HG02588 (cell line): ENCODE results near the gene LITAF.
"Not testable (repeated sequence)": the region's sequence is repeated elsewhere in the genome, so short reads cannot be mapped to it uniquely, and the experiment has no call there.

Source experiments
- ATAC-seq: cut with Tn5 transposase; IDR thresholded peaks from one replicate; pipeline ENCODE4 v1.9.1; 2021; ENCODE audit warnings: mild to moderate bottlenecking, moderate library complexity; ENCODE audit not compliant: unreplicated experiment

Gene LITAF

DNA sequence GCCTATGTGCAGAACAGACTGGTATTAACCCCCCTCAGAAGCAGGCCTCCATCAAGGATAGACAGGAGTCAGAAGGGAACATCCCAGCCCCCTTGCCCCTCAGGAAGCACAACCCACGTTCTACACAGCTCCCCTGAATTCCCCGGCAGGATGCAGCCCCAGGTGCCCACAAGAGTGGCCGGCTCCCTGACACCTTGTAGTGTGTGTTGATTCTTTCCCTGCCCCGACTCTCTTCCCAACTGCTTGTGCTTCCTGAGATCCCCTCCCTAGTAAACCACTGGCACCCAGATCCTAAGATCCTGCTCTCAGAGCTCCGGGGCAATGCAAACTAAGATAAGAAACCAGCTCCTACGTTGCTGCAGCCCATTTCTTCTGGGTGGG is 34.8 kb upstream of the LITAF start:
- no peak for ATAC-seq

DNA sequence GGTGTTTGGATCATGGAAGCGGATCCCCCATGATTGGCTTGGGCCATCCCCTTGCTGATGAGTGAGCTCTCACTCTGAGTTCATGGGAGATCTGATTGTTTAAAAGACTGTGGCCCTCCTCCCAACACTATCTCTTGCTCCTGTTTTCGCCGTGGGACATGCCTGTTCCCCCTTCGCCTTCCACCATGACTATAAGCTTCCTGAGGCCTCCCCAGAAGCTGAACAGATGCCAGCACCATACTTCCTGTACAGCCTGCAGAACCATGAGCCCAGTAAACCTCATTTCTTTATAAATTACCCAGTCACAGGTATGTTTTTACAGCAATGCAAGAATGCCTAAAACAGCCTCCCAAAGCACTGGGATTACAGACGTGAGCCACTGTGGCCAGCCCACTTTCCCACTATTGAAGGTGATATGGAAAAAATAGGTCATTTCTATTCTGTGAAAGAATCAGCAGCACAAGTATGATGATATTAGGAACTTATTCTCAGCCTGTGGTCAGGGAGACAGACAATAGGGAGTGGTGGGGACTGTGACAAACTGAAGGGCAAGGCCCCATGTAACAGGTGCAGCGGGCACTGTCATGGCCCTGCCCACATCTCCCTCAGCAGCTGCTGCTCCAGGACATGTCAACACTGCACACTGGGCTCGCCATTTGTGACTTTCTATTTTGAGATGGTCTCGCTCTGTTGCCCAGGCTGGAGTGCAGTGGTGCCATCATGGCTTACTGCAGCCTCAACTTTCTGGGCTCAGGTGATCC is 33.7 kb upstream of the LITAF start:
- no peak for ATAC-seq

DNA sequence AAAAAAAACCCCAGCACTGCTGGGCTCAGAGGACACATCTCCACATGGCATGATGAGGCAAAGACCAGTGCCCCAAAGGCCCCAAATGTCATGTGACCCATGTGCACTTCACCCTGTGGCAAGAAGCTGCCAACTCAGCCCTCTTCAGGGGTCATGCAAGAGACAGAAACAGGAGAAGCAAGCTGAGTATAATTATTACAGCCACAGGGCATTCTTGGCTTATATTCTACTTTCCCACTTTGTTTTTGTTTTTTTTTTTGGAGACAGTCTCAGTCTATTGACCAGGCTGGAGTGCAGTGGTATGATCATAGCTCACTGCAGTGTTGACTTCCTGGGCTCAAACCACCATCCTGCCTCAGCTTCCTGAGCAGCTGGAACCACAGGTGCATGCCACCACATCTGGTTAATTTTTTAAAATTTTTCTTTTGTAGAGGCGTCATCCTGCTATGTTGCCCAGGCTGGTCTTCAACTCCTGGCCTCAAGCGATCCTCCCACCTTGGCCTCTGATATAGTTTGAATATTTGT is 32.7 kb upstream of the LITAF start:
- no peak for ATAC-seq

DNA sequence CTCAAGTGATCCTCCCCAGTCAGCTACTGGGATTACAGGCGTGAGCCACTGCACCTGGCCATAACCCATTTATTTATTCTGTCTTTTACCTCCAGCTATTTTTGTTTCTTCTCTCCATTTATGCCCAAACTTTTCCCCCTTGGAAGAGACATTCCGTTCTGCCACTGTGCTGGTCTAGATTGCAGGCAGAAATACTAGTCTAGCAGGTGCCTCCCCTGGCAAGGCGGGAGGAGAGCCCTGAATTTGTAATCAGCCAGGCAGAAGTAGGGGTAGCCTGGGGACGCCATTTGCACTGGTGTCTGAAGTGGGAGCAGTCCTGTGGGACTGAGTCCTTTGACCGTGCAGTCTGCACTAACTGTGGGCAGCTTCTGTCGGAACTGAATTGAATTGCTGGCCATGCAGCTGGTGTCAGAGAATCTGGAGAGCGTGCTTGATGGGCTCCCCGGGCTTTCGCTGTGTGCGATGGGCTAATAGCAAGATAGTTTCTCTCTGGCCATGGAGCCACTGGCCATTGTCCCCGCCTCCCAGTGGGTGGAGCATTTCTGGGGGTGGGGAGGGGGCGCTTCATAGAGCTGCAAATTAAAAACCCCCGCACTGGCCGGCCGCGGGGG is 31.5 kb upstream of the LITAF start:
- ATAC-seq, result no peak

DNA sequence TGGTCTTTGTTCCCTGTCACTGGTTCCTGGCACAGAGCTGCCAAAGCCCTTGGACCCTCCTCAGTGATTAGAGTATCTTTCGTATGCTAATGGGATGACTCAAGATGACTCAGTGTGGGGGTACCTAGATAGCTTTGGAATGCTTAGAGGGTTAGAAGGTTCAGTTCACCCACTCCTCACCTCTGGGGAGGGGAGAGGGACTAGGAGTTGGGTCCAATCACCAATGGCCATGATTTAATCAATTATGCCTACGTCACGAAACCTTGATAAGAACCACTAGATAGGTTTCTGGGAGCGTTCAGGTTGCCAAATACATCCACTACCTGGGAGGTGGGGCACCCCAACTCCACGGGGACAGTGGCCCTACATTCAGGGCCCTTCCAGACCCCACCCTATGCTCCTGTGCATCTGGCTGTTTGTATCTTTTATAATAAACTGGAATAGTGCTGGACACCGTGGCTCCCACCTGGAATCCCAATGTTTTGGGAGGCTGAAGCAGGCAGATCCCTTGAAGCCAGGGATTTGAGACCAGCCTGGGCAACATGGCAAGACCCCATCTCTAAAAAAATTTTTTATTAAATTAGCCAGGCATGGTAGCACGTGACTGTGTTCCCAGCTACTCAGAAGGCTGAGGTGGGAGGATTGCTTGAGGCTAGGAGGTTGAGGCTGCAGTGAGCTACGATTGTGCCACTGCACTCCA is 29.2 kb upstream of the LITAF start:
- no peak for ATAC-seq

DNA sequence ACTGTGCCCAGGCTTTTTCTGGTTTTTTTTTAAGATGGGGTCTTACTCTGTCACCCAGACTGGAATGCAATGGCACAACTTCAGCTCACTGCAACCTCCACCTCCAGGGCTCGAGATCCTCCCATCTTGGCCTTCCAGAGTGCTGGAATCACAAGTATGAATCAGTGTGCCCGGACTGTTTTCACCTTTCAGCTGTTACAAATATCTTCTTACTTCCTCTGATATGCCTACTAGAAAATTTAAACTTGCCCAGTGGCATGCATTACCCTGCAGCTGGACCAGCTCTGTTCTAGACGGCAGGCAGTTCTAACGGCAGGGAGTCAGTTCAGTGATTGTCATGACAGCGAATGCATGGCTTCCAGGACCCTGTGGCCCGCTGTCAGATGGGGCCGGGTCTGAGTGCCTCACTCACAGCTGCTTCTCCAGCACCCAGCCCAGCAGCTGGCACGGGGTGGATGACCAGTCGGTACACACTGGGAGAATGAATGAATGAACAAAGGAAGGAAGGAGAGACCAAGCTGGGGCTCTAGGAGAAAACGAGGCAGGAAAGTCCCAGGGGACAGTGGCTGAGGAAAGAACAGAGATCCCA is 28.0 kb upstream of the LITAF start:
- no peak for ATAC-seq

DNA sequence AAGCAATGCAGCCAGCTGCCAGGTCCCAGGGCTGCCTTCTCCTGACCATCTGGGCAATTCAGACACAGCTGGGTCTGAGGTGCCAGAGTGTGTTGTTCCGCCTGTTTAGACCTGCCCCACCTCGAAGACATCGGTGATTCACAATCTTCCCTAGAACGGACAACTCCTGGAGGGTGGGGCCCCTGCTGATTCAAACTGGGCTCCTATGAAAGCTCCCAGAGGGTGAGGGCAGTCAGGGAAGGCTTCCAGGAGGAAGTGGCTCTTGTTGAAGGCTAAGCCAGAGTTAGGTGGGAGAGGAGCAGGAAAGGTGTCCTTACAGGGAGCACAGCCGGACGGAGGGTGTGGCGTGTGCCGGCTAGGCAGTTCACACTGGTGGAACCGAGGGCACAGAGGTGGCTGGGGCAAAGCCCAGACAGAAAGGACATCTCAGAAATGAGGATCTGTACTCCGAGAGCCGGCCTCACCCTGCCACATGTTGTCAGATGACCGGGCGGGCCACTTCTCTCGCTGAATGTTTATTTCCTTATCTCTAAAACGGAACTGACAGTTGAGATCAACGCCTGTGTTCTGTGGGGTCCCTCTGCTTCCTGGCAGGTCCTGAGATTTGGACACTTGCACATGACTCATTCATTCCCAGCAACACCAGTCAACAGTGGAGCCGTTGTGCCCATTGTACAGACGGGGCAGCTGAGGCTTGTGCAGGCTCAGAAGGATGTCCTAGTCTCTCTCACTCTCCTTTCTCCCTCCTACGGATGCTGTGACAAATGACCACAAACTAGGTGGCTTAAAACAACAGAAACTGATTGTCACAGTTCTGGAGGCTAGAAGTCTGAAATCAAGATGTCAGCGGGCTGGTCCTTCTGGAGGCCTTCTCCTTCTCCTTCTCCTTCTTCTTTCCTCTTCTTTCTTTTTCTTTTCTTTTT is 26.9 kb upstream of the LITAF start:
- ATAC-seq, result no peak

DNA sequence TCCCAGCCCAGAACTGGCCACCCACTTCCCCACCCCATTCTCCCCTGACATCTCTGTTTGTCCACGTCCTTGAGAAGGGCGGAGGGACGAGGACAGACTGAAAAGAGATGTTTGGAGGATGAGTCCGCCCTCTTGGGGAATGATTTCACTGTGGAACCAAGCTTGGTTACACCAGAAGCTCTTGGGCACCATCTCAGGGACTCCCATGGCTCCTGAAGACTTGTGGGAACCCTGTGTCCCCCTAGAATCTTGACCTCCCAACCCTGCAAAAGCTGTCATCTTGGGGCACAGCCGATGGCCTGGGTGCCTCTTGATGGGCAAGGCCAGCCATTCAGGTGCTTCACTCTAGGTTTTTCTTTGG is 25.9 kb upstream of the LITAF start:
- no peak for ATAC-seq

DNA sequence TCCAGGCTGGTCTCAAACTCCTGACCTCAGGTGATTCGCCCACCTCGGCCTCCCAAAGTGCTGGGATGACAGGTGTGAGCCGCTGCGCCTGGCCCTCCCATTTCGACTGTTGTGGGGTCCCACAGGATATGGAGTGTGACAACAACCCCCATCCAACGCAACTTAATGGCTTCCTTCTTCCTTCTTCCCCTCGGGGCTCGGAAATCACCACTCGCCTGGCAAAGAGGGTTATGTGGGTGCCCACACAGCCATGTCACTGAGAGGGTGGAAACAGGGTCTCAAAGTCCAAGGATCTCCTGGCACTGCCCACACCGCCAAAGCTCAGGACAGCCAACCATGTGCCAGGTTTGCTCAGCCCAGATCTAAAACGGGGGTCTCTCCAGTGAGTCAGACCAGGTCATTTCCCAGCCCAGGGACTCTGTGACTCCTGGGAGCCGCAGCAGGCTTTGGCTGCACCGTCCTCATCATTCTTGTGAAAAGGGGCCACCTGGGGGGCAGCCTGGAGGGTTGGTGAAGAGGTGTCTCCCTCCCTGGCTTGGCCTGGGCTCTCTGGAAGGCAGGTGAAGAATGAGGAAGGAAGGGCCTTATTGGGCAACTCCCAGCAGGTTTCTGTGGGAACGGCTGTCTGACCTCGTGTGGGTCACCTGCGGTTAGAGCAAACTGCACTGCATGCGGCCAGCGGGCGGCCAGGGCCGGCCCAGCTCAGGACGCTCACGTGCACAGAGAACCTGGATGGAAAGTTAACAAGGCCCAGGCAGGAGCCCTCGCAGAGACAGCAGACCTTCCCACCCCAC is 25.3 kb upstream of the LITAF start:
- no peak for ATAC-seq

DNA sequence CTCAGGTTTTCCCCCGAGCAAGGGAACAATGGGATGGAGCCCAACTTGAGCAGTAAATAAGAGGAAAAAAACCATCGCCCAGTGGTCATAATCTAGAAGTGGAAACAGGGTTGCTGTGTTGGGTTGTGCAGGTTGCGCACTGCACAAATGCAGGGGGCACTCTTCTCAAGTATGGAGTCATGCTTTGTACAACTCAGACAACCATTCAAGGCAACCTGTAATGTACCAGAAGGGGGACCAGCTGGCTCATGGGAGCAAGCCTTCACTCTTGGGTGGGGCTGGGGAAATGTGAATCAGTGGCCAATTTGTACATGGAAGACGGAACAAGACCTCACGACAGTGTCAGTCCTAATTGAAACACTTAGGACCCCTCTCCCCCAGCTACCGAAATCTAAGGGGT is 23.9 kb upstream of the LITAF start:
- ATAC-seq, result no peak

DNA sequence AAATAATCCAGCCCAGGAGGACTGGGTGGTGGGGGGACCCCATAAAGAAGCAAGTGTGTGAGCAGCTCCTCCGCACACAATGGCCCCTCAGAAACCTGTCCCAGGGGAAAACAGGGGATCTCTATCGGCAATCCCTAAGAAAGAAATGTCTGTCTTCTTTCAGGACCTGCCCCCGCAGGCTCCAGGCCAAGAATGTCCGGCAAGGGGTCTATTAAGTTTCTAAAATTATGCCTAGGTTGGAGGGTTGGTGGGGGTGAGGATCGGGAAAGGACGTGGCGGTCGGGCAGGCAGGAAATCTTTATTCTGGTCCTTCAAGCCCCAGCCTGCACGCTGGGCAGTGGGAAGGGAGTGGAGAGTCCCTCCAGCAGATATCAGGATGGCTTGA is 23.4 kb upstream of the LITAF start:
- no peak for ATAC-seq

DNA sequence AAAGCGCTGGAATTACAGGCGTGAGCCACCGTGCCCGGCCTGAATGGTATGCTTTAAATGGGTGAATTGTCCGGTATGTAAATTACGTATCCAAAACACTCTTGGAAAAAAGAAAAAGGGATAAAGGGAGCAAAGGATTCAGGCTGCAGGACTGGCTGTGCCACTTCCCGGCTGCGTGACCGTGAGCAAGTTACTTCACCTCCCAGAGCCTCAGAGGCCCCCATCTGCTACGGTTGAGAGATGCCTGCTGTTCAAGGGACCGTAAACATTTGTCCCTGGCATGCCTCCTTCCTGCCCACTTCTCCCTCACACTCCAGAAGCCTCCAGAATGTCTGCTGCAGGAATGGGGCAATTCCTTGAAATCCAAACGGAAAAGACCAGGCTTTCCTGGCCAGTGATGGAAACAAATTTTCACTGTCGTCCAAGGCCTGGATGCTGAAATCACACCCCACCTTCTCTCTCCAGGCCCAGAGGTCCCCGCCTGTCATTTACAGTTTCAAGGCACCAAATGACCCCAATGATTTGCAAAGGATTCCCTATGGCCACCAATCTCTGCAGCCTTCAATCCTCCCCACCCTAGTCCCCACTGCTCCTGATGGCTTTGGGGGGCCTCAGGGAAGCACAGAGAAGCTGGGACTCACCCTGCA is 22.9 kb upstream of the LITAF start:
- ATAC-seq, result no peak

DNA sequence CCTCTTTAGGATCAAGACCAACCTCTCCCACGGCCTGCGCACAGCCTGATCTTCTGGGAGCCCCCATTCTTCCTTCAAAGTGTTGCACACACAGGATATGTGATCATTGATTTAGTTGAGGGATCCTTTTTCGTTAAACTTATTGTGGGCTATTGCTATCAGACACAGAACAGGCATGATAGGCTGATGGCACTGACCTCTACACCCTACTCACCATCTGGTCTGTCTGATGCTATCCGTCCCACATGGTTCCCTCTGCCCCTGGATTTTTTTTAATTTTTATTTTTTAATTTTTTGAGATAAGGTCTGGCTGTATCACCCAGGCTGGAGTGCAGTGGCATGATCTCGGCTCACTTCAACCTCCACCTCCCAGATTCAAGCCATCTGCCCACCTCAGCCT is 19.2 kb upstream of the LITAF start:
- no peak for ATAC-seq

DNA sequence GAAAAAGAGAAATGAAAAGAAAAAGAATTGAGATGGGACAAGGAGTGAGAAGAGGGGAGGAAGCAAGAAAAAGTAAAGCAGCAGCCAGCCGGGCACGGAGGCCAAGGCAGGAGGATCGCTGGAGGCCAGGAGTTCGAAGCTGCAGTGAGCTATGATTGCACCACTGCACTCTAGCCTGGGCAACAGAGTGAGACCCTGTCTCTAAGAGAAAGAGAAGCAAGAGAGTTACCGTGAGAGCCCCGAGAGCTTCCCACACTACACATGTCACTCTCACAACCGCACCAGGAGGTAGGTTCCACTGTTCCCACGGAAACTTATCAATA is 18.8 kb upstream of the LITAF start:
- no peak for ATAC-seq

DNA sequence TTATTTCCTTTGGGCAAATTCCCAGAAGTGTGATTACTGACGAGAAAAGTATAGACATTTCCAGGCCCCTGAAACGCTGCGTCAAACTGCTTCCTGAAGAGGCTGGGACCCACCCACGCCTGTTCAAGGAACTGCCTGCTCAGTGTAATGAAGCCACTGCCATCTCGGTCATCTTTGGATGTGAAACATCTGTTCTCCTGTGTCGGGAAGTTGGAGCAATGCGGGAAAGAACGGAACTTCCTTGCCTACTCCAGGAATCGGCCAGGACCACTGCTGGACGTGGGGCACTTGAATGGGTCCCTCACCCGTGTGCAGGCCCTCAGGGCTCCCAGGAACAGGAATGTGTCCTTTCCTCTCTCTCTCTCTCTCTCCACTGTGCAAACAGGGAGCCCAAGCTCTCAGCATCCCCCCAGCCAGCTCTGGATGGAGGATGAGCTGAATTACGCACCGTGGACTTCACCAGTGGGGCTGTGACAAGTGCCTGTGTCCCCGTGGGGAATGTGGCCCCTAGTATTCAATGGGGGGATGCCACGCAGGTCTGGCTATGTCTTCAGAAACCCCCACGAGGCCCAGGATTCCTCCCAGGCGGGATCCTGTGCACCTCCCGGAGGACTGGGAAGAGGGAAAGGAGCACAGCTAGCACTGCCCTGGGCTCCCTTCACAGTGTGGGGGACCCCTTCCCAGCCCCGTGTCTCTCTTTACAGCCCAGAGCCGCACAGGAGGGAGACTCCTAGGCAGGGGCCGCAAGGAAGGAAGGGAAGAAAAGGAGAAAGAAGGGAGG is 18.3 kb upstream of the LITAF start:
- ATAC-seq, result no peak

DNA sequence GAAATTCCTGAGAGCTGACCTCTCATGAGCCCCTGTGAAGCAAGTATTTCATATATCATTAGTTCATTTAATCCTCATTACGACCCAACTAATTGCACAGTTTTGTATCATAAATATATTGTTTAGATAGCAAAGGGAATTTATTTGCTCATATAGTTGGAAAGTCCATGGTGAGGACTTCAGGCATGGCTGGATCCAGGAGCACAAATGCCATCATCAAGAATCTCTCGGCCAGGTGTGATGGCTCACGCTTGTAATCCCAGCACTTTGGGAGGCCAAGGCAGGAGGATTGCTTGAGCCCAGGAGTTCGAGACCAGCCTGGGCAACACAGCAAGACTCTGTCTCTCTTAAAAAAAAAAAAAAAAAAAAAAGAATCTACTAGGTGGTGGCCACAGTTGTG is 17.6 kb upstream of the LITAF start:
- not testable (repeated sequence) for ATAC-seq

DNA sequence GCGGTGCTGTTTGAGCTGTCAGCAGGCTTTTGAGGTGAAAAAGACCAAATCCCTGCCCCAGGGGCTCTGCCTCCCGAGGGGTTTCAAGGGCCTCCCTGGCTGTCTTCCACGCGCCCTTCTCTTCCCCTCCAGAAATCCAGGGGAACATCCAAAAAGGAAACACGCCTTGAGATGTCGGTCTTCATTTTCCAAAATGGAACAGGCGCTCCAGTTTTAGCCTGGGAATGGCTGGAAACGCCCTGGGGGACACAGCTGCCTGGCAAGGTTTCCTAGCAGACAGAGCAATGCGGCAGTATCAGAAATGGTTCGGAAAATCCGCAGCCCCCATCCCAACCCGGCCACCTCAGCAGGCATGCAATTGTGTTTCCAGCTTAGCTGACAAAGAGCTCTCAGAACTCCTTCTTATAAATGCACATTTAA is 16.6 kb upstream of the LITAF start:
- ATAC-seq, result no peak

DNA sequence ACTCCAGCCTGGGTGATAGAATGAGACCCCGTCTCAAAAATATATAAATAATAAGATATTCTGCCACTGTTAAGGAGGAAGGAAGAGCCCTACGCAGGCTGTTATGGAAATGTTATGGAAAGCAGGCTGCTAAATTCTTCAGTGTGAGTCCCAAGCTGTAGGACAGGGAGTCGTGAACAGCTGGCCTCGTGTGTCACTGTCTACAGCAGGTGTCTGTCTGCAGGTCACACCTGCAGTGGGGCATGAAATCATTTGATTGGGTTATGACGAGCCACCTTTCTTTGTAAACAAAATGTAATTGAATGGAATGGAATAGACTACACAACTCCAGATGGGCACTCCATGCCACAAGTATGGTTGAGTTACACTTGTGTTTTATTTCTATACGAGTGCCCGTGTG is 15.6 kb upstream of the LITAF start:
- no peak for ATAC-seq

DNA sequence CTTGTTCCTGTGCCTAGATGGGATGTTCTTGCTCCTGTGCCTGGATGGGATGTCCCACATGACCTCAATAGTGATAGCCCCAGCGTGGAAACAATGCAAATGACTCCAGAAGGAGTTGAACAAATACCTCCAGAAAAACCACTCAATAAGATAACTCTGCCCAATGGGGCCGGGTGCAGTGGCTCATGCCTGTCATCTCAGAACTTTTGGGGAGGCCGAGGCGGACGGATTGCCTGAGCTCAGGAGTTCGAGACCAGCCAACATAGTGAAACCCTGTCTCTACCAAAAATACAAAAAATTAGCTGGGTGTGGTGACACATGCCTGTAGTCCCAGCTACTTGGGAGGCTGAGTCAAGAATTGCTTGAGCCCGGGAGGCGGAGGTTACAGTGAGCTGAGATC is 15.2 kb upstream of the LITAF start:
- ATAC-seq, result no peak
